ENCODE results near the gene SLC25A18.

SLC25A18 gene

DNA sequence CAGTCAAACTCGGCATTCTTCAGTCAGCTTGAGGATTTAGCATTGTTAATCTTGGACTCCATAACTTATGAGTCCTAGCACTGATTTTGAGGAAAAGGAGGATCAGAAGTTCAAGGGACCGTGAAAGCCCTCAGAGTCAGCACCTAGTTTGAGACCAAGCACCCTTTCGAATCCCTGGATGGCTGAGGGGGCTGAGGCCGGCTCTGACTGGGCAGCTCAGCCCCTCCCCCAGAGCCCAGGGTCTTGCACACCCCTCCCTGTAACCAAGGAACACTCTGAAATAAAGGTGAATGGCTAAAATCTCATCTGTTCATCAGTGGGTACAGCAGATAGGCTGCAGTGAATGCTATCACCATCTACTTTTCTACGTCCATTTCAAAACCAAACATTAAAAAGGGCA, 27.3 kb downstream of the SLC25A18 start:
- Mint-ChIP-seq H3K27ac (peak overlapping the region in 1 of 3 experiments; percentile 44), H3K4me3 (no peak overlapping the region), H3K4me1 (no peaks in the 10 kb centered on the region), H3K27me3 (ENCODE audit: low read depth) (no peaks in the 10 kb centered on the region), H3K36me3 (ENCODE audit: low read depth) (peaks cover 47% of the 10 kb centered on the region), H3K9me3 (no peaks in the 10 kb centered on the region)
- no peak for TF ChIP-seq CTCF (IDR thresholded peaks at IDR 0.05; ENCODE audit: unreplicated experiment in 3 of 3)

DNA sequence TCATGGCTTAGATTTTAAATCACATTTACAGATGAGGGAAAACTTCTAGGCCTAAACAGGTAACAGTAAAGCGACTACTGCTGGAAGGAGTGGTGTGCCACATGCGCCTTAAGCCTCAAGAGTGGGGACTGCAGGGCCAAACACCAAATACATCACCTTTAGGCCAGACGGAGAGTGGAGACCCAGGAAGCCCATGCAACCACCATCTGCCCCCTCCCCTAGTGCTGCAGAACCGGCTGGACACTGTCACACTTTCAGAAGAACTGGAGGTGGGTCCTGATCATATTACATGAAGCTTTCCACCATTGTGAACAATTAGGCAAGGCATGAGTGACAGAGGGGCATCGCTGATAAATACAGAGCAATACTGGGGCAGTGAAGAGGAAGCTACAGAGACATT, 28.9 kb downstream of the SLC25A18 start:
- TF ChIP-seq CTCF (IDR thresholded peaks at IDR 0.05; ENCODE audit: unreplicated experiment in 3 of 3): no peak
- H3K27me3 Mint-ChIP-seq (ENCODE audit: low read depth): no peaks in the 10 kb centered on the region
- H3K27ac Mint-ChIP-seq: no peak overlapping the region

DNA sequence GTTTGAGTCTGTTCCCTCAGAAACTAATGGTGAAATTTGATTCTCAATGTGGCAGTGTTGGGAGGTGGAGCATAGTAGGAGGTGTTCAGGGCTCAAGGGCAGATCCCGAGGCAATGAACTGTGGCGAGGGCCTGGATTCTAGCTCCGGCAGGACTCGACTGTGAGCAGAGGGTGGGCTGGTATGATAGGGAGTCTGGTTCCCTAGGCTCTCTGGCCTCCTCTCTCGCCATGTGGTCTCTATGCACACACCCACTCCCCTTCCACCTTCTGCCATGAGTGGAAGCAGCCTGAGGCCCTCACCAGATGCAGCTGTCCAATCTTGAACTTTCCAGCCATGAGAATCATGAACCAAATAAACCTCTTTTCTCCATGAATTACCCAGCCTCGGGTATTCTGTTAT, 32.9 kb downstream of the SLC25A18 start:
- TF ChIP-seq CTCF (IDR thresholded peaks at IDR 0.05; ENCODE audit: unreplicated experiment in 3 of 3): no peak
- Mint-ChIP-seq H3K4me3 (no peak overlapping the region), H3K36me3 (ENCODE audit: low read depth) (peaks cover 80% of the 10 kb centered on the region), H3K4me1 (no peaks in the 10 kb centered on the region), H3K27me3 (ENCODE audit: low read depth) (no peaks in the 10 kb centered on the region), H3K9me3 (no peaks in the 10 kb centered on the region), H3K27ac (no peak overlapping the region)

More for the DNA sequence above, 28.9 kb downstream of the SLC25A18 start:
- Mint-ChIP-seq H3K36me3 (ENCODE audit: low read depth) (peaks cover 63% of the 10 kb centered on the region), H3K4me1 (no peaks in the 10 kb centered on the region), H3K9me3 (no peaks in the 10 kb centered on the region), H3K4me3 (no peak overlapping the region)

GRCh38 chr22:17597217-17597616, 33.9 kb downstream of the SLC25A18 start:
- Mint-ChIP-seq H3K27ac (no peak overlapping the region), H3K9me3 (no peaks in the 10 kb centered on the region), H3K27me3 (ENCODE audit: low read depth) (no peaks in the 10 kb centered on the region), H3K4me1 (no peaks in the 10 kb centered on the region), H3K36me3 (ENCODE audit: low read depth) (peaks cover 77% of the 10 kb centered on the region), H3K4me3 (no peak overlapping the region)
- no peak for TF ChIP-seq CTCF (IDR thresholded peaks at IDR 0.05; ENCODE audit: unreplicated experiment in 3 of 3)

DNA sequence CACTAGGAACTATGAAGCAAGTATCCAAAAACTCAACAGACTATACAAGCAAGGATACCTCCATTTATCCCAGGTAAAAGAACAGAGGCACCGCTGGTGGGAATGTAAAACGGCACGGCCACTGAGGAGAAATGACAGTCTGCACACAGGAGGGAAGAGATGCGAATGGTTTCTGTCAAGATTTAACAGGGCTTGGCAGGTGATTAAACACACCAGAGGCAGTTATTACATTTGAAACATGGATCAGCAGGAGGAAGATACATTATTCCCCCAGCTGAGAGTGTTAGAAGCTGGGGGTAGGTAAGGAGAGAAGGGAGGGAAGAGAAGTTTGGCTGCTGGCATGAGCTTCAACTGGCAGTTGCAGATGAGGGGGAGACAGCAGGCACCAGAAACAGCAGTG, 35.0 kb downstream of the SLC25A18 start:
- H3K27me3 Mint-ChIP-seq (ENCODE audit: low read depth): no peaks in the 10 kb centered on the region
- no peaks in the 10 kb centered on the region for H3K9me3 Mint-ChIP-seq
- peaks cover 69% of the 10 kb centered on the region for H3K36me3 Mint-ChIP-seq (ENCODE audit: low read depth)
- H3K27ac Mint-ChIP-seq: no peak overlapping the region
- H3K4me3 Mint-ChIP-seq: no peak overlapping the region
- no peaks in the 10 kb centered on the region for H3K4me1 Mint-ChIP-seq
- no peak for TF ChIP-seq CTCF (IDR thresholded peaks at IDR 0.05; ENCODE audit: unreplicated experiment in 3 of 3)

- Mint-ChIP-seq H3K9me3 (no peaks in the 10 kb centered on the region), H3K4me3 (no peak overlapping the region), H3K4me1 (no peaks in the 10 kb centered on the region), H3K27me3 (ENCODE audit: low read depth) (no peaks in the 10 kb centered on the region), H3K27ac (peak overlapping the region in 1 of 3 experiments; percentile 28), H3K36me3 (ENCODE audit: low read depth) (peaks cover 54% of the 10 kb centered on the region)
- no peak for TF ChIP-seq CTCF (IDR thresholded peaks at IDR 0.05; ENCODE audit: unreplicated experiment in 3 of 3)
These were observed 37.7 kb downstream of the SLC25A18 start for GRCh38 chr22:17601031-17601430.

Measured in nephron (organoid).